Colonic mucosa (tissue), 4 donors: ENCODE data around the gene PPP4R4. TPM values are rescaled to one million over a fixed set of nuclear protein-coding genes. Genes with fewer than 3 reads are reported as not detected.

Source experiments
- DNase-seq: peaks from one replicate; pipeline ENCODE4 v3.0.0-alpha.2; 2020
- H3K27ac ChIP-seq: fragments of 200-600 bp; one replicate; pipeline ENCODE4 v1.8.0; 2021
- H3K27me3 ChIP-seq: fragments of 200-600 bp; one replicate; pipeline ENCODE4 v1.8.0; 2021
- H3K36me3 ChIP-seq: fragments of 200-600 bp; one replicate; pipeline ENCODE4 v1.8.0; 2021
- H3K4me1 ChIP-seq: fragments of 200-600 bp; one replicate; pipeline ENCODE4 v1.8.0; 2021; ENCODE audit warnings: mild to moderate bottlenecking
- H3K4me3 ChIP-seq: fragments of 200-600 bp; one replicate; pipeline ENCODE4 v1.8.0; 2021
- H3K9ac ChIP-seq, 2 donors: one replicate each; pipeline ENCODE4 v1.7.0; 2013; ENCODE audit warnings: control low read depth in 2 of 2, low read depth in 2 of 2, low read length in 2 of 2
- H3K9me3 ChIP-seq: fragments of 200-600 bp; one replicate; pipeline ENCODE4 v1.8.0; 2021
- intact Hi-C: fragments of 100-400 bp; cut with DNase I; formaldehyde crosslinking; loops from one replicate; pipeline ENCODE4 v1.14.1; 2022
- total RNA-seq, 2 donors: library from RNA; stranded (reverse); fragmentation: NEBNext Ultra II Directional in 1 of 2; extraction: Animal tissue kit (Norgen Biotek cat#: 25700) in 1 of 2; gene quantifications; one replicate each; pipeline ENCODE4 v1.2.1, GENCODE V29; 2021
- TF ChIP-seq, protein P1 (sequence below): fragments of 200-600 bp; IDR thresholded peaks from one replicate; pipeline ENCODE4 v1.8.0; 2022; ENCODE audit warnings: antibody characterized with exemption, mild to moderate bottlenecking
- donor health status: healthy.
- donor health status: DM: no; HTN: no; CAD: no.
- donor health status: DM: no; HTN: no; CAD: no.

The PPP4R4 gene
- total RNA-seq, 2 donors from 2014 or later: 0.27 TPM; not detected in 1

DNA sequence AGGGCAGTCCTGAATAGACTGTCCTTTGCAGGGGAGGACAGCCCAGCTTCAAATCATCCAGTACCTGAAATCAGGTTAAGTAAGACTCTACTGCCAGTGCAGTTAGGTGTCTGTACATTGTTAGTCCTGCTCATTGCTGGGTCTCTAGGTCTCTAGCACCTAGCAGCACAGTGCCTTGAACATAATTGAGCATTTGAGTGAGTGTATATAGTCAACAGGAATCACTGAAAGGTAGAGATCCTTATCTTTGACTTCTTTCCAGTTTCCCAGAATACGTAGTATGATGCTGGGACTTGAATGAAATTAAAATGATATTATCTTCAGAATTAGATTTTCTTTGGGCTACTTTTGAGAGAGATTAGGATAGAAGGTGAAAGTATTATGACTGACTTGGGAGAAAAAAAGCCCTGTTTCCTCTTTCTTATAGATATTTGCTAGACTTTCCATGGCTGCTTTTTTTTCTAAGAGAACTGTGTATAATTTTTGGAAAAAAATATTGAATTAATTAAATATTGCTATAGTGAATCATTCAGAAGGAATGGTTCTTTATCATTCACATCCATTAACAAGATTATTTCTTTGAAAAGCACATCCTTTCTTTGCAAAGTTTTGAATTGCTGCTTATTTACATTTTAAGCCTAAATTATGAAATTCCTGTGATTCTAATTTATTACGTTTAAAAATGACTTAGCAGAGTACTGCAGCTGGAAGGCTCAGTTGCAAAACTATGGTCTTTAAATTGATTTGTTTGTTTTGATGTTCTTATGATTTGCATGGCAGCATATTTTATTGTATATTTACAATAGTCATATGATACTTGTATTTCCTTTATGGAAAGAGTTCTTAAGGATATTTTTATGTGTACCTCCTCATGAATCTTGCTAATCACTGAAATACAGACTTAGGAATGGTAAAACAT, 51.6 kb downstream of the PPP4R4 start:
- intact Hi-C loops: no loop called here
- Histone ChIP-seq H3K27ac (no peak overlapping the region), H3K4me1 (no peaks in the 10 kb centered on the region), H3K4me3 (no peak overlapping the region), H3K9ac (no peak overlapping the region), H3K27me3 (no peaks in the 10 kb centered on the region), H3K36me3 (no peaks in the 10 kb centered on the region), H3K9me3 (no peaks in the 10 kb centered on the region)
- TF ChIP-seq, protein P1, sequence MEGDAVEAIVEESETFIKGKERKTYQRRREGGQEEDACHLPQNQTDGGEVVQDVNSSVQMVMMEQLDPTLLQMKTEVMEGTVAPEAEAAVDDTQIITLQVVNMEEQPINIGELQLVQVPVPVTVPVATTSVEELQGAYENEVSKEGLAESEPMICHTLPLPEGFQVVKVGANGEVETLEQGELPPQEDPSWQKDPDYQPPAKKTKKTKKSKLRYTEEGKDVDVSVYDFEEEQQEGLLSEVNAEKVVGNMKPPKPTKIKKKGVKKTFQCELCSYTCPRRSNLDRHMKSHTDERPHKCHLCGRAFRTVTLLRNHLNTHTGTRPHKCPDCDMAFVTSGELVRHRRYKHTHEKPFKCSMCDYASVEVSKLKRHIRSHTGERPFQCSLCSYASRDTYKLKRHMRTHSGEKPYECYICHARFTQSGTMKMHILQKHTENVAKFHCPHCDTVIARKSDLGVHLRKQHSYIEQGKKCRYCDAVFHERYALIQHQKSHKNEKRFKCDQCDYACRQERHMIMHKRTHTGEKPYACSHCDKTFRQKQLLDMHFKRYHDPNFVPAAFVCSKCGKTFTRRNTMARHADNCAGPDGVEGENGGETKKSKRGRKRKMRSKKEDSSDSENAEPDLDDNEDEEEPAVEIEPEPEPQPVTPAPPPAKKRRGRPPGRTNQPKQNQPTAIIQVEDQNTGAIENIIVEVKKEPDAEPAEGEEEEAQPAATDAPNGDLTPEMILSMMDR: no peak
- DNase-seq: no peak

DNA sequence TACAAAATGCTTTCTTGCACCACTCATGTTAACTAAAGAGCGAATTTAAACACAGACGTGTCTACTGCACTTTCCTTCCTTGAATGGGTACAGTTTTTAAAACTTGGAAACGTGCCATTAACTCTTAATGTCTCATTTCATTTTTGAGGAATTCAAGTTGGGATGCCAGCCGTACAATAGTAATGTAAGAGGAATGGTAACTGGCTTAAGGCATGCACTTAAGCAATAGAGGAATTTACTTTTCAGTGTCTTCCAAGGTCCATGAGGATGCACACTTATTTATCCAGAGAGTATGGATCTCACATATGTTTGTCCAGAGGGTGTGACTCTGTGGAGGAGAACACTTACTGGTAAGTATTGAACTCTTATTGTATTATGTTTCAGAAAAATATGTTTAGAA, 52.9 kb downstream of the PPP4R4 start:
- intact Hi-C loops: no loop called here
- H3K4me1 ChIP-seq: no peaks in the 10 kb centered on the region
- no peak for DNase-seq
- no peaks in the 10 kb centered on the region for H3K36me3 ChIP-seq
- no peaks in the 10 kb centered on the region for H3K9me3 ChIP-seq
- H3K9ac ChIP-seq: no peak overlapping the region
- TF ChIP-seq, protein P1: no peak
- H3K27ac ChIP-seq: no peak overlapping the region
- H3K4me3 ChIP-seq: no peak overlapping the region
- H3K27me3 ChIP-seq: no peaks in the 10 kb centered on the region

DNA sequence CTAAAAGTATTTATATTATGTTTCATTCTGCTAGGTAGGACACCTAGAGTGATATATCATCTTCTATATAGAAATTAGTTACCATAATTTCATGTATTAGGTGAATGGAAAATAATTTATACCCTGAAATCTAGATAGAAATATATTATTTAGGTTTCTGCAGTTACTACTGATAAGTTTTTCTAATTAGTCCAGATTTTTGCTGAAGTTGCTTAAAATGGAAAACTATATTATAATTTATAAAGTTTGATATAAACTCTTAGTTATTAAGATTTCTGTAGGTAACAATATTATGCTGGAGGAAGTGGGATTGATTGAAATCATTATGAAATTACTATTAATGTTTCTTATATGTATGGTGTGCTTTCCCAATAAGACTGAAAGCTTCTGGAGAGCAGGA, 62.9 kb downstream of the PPP4R4 start:
- no peak overlapping the region for H3K27ac ChIP-seq
- H3K4me1 ChIP-seq: no peaks in the 10 kb centered on the region
- no peak overlapping the region for H3K4me3 ChIP-seq
- DNase-seq: no peak
- H3K9me3 ChIP-seq: no peaks in the 10 kb centered on the region
- no peak overlapping the region for H3K9ac ChIP-seq
- no peaks in the 10 kb centered on the region for H3K36me3 ChIP-seq
- no peaks in the 10 kb centered on the region for H3K27me3 ChIP-seq
- intact Hi-C loops: no loop called here
- TF ChIP-seq, protein P1: no peak

DNA sequence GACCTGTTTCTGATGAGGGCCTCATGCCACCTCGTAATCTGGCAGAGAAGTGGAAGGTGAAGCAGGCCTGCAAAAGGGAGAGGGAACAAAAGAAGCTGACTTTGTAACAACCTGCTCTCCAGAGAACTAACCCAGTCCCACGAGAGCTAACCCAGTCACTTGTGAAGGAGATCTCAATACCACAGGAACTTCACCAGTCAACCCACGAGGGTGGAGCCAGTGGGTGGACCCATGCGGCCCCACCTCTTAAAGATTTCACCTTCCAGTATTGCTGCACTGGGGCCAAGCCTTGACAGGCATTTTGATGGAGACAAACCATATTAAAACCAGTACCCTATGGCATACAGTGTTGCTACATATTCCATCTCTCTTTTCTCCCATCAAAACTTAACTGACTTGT, 63.9 kb downstream of the PPP4R4 start:
- H3K9ac ChIP-seq: no peak overlapping the region
- intact Hi-C loops: no loop called here
- TF ChIP-seq, protein P1: no peak

DNA sequence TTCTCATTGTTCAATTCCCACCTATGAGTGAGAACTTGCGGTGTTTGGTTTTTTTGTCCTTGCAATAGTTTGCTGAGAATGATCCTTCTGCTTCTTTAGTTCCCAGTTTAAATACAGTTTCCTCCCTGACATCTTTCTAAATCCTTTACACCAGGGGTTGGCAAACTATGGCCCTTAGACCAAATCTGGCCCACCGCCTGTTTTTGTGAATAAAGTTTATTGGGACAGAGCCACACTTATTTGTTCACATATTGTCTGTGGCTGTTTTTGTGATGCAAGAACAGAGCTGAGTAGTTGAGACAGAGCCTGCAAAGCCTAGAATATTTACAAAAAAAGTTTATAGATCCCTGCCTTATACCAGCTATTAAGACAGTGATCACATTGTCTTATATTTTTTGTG, 65.3 kb downstream of the PPP4R4 start:
- no peaks in the 10 kb centered on the region for H3K4me1 ChIP-seq
- DNase-seq: no peak
- intact Hi-C loops: no loop called here
- no peaks in the 10 kb centered on the region for H3K27me3 ChIP-seq
- H3K9me3 ChIP-seq: no peaks in the 10 kb centered on the region
- H3K4me3 ChIP-seq: no peak overlapping the region
- H3K9ac ChIP-seq: no peak overlapping the region
- H3K36me3 ChIP-seq: no peaks in the 10 kb centered on the region
- TF ChIP-seq, protein P1: no peak
- H3K27ac ChIP-seq: no peak overlapping the region

More for the DNA sequence above, 63.9 kb downstream of the PPP4R4 start:
- H3K4me3 ChIP-seq: no peak overlapping the region
- no peaks in the 10 kb centered on the region for H3K4me1 ChIP-seq
- H3K9me3 ChIP-seq: no peaks in the 10 kb centered on the region
- no peak for DNase-seq
- no peaks in the 10 kb centered on the region for H3K27me3 ChIP-seq
- H3K36me3 ChIP-seq: no peaks in the 10 kb centered on the region
- H3K27ac ChIP-seq: no peak overlapping the region
